GM06990 (cell line): ENCODE data around the gene DOCK1.

Experiments used
- DNase-seq: peaks from one replicate; pipeline ENCODE4 v3.0.0-alpha.2; 2011; ENCODE audit not compliant: insufficient read length; ENCODE audit errors: extremely low read depth
- H3K27me3 ChIP-seq: replicated peaks from 2 replicates; pipeline ENCODE4 v1.6.0; 2011; ENCODE audit warnings: low read length; ENCODE audit not compliant: control insufficient read depth, insufficient read depth
- H3K36me3 ChIP-seq: 2 replicates; pipeline ENCODE4 v1.5.1; 2011; ENCODE audit warnings: low read length; ENCODE audit not compliant: control insufficient read depth, insufficient read depth
- H3K4me3 ChIP-seq: replicated peaks from 2 replicates; pipeline ENCODE4 v1.5.1; 2011; ENCODE audit warnings: low read depth, mild to moderate bottlenecking, control low read depth, low read length
- TF ChIP-seq, protein P1 (sequence below): IDR thresholded peaks from 2 replicates; pipeline ENCODE4 v1.5.1; 2011; ENCODE audit warnings: low read length, control low read depth, mild to moderate bottlenecking, inconsistent platforms; ENCODE audit not compliant: insufficient read depth, poor library complexity, severe bottlenecking

DOCK1 gene

GRCh38 chr10:127418536-127419168, 513.4 kb downstream of the DOCK1 start:
- Histone ChIP-seq H3K4me3 (no peak overlapping the region), H3K27me3 (no peaks in the 10 kb centered on the region), H3K36me3 (no peaks in the 10 kb centered on the region)
- TF ChIP-seq, protein P1, sequence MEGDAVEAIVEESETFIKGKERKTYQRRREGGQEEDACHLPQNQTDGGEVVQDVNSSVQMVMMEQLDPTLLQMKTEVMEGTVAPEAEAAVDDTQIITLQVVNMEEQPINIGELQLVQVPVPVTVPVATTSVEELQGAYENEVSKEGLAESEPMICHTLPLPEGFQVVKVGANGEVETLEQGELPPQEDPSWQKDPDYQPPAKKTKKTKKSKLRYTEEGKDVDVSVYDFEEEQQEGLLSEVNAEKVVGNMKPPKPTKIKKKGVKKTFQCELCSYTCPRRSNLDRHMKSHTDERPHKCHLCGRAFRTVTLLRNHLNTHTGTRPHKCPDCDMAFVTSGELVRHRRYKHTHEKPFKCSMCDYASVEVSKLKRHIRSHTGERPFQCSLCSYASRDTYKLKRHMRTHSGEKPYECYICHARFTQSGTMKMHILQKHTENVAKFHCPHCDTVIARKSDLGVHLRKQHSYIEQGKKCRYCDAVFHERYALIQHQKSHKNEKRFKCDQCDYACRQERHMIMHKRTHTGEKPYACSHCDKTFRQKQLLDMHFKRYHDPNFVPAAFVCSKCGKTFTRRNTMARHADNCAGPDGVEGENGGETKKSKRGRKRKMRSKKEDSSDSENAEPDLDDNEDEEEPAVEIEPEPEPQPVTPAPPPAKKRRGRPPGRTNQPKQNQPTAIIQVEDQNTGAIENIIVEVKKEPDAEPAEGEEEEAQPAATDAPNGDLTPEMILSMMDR, result no peak
- DNase-seq, result no peak

- DNase-seq, result no peak
- Histone ChIP-seq H3K36me3 (no peaks in the 10 kb centered on the region), H3K27me3 (no peaks in the 10 kb centered on the region), H3K4me3 (no peak overlapping the region)
- TF ChIP-seq, protein P1, result no peak
These were observed 515.0 kb downstream of the DOCK1 start for GRCh38 chr10:127420138-127420684.

GRCh38 chr10:127423218-127423915, 518.1 kb downstream of the DOCK1 start:
- DNase-seq, result no peak
- H3K4me3 ChIP-seq, result no peak overlapping the region
- no peaks in the 10 kb centered on the region for H3K36me3 ChIP-seq
- TF ChIP-seq, protein P1, result no peak
- H3K27me3 ChIP-seq, result no peaks in the 10 kb centered on the region

DNA sequence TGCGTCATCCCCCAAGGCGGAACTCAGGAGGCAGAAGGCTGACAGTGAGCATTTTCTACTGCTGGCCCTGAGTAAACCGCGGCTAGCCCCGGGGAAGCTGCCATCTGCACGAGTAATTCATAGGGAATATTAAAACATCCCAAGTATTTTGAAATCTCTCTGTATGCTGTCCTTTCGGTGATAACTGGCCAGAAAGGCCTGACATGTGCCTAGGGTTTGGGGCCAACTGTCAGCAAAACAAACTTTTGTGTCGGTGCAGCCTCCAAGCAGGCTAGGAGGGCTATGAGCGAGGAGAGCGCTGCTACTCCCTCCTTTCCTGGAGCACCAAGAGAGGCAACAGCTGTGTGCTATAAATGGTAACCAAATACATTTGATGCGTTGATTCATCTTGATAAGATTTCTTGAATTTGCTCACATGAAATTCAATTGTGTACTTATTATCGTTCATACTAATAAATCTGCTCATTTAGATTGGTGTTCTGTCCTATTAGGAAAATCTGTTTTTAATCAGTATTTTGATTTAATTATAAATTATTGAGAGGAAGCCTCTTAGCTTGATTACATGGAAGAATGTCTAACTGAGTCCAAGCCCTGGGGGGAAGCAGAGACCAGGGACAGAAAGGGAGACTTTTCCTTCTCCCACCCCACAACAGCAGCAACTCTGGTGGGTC, 519.5 kb downstream of the DOCK1 start:
- H3K27me3 ChIP-seq, result no peaks in the 10 kb centered on the region
- no peak for DNase-seq
- no peak overlapping the region for H3K4me3 ChIP-seq
- TF ChIP-seq, protein P1, result no peak
- H3K36me3 ChIP-seq, result no peaks in the 10 kb centered on the region

DNA sequence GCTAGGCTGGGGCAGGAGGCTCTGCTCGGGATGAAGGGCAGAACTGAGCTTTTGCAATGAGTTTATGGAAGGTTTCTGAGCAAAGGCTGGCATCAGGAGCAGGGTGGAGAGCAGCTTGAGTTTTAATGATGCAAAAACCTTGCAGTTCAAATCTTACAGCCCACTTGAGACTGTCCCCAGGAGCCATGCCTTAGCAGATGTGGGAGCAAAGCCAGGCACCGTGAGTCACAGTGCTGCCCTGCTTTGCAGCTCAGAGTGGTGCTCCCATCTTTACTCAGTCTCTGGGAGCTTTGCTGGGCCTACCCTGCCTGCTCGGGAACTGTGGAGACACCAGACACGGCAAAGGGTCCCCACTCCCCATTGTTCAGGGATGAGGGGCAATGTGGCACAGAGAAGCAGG, 521.5 kb downstream of the DOCK1 start:
- no peaks in the 10 kb centered on the region for H3K36me3 ChIP-seq
- no peaks in the 10 kb centered on the region for H3K27me3 ChIP-seq
- DNase-seq, result no peak
- TF ChIP-seq, protein P1, result no peak
- no peak overlapping the region for H3K4me3 ChIP-seq
